ENCODE results near the gene INPP5A.

Gene INPP5A

DNA sequence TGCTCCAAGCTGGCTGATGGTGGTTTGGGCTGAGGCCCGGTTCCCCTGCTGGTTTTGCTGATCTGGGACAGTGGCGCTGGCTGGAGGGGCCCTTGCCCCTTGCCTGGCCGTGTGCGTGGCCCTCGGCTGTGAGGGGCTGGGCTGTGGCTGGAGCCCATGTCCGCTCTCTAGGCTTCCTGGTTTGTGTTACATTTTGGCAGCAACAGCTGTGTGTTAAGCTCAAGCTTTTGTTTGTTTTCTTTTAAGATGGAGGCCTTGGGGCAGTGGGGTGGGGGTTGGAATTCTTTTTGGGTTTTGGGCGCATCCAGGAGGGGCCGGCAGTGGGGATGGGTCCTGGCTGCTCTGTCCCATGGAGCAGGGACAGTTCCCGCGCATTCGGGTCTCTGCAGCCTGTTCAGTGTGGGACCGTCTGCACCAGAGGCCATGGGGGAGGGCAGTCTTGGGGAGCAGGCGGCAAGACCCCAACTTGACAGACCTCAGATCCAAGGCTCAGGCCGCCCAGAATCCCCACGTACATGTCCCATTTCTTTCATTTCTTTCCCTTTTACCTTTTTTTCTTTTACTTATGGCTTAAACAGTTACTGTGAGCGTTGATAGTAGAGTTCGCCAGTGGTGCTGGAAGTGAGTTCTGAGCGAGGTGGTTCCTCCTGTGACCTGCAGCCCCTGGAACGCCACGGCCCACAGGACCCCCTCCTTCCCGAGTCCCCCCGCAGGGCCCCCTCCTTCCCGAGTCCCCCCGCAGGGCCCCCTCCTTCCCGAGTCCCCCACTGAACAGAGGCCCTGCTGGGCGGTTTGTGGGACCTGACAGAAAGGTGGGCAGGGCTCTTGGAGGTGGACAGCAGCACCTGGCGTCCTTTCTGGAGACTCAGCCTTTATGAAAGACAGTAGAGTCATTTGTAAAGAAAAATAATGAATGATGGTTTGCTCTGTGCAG, 75.3 kb downstream of the INPP5A start:
- Histone ChIP-seq H3K4me3 (ENCODE audit: insufficient read length, low read depth) (no peak overlapping the region), H3K36me3 (ENCODE audit: insufficient read depth, insufficient read length, low read length) (peaks cover 12% of the 10 kb centered on the region), H3K9ac (ENCODE audit: insufficient read length, low read depth) (no peak overlapping the region), H3K4me1 (ENCODE audit: insufficient read depth, insufficient read length) (no peaks in the 10 kb centered on the region), H3K27me3 (ENCODE audit: insufficient read depth, insufficient read length) (peaks cover 2% of the 10 kb centered on the region), H3K9me3 (ENCODE audit: insufficient read depth, low read length) (peaks cover 8% of the 10 kb centered on the region; the same call in 1 of the 2 replicates)
- no peak for DNase-seq (ENCODE audit: low read depth, low spot score)
- TF ChIP-seq YY1 (IDR thresholded peaks at IDR 0.05; ENCODE audit: insufficient read depth, insufficient read length) (no peak), ZNF274 (IDR thresholded peaks at IDR 0.05; ENCODE audit: low read depth, low read length) (no peak), SUZ12 (IDR thresholded peaks at IDR 0.05; ENCODE audit: extremely low read depth, insufficient read depth, insufficient read length) (no peak)

DNA sequence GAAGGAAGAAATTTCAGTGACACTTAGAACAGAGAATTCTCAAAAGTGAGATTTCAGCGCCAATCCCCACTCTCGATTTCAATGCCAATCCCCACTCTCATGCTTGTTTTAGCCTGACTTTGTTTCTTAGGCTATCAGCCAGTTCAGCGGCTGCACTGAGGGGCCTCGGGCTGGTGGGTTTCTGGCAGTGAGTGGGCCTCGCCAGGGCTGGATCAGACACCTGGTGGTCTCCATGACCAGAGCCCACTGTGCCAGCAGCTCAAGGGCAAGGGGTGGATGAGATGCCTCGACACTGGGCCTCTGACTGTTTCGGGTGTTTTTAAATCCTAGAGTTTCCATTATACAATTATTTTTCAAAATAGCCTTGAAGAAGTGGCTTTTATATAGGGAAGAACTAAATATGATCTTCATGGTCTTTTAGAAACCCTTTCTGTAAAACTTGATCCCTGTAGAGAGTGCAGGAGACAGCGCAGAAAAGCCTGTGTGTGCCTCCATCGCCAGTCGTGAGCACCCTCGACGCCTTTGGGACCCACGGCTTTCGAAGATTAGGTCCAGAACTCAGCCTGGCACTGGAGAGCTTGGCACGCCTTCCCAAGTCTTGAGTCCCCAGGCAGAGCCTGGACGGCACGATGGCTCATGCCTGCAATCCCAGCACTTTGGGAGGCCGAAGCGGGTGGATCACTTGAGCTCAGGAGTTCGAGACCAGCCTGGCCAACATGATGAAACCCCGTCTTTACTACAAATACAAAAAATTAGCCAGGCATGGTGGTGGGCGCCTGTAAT, 76.2 kb downstream of the INPP5A start:
- TF ChIP-seq SUZ12 (IDR thresholded peaks at IDR 0.05; ENCODE audit: extremely low read depth, insufficient read depth, insufficient read length): no peak
- no peak for TF ChIP-seq ZNF274 (IDR thresholded peaks at IDR 0.05; ENCODE audit: low read depth, low read length)
- no peak for TF ChIP-seq YY1 (IDR thresholded peaks at IDR 0.05; ENCODE audit: insufficient read depth, insufficient read length)
- no peak for DNase-seq (ENCODE audit: low read depth, low spot score)
- peaks cover 12% of the 10 kb centered on the region for H3K36me3 ChIP-seq (ENCODE audit: insufficient read depth, insufficient read length, low read length)
- H3K9me3 ChIP-seq (ENCODE audit: insufficient read depth, low read length): peaks cover 18% of the 10 kb centered on the region
- H3K27me3 ChIP-seq (ENCODE audit: insufficient read depth, insufficient read length): peaks cover 2% of the 10 kb centered on the region
- no peak overlapping the region for H3K9ac ChIP-seq (ENCODE audit: insufficient read length, low read depth)
- H3K4me3 ChIP-seq (ENCODE audit: insufficient read length, low read depth): no peak overlapping the region
- H3K4me1 ChIP-seq (ENCODE audit: insufficient read depth, insufficient read length): no peaks in the 10 kb centered on the region

DNA sequence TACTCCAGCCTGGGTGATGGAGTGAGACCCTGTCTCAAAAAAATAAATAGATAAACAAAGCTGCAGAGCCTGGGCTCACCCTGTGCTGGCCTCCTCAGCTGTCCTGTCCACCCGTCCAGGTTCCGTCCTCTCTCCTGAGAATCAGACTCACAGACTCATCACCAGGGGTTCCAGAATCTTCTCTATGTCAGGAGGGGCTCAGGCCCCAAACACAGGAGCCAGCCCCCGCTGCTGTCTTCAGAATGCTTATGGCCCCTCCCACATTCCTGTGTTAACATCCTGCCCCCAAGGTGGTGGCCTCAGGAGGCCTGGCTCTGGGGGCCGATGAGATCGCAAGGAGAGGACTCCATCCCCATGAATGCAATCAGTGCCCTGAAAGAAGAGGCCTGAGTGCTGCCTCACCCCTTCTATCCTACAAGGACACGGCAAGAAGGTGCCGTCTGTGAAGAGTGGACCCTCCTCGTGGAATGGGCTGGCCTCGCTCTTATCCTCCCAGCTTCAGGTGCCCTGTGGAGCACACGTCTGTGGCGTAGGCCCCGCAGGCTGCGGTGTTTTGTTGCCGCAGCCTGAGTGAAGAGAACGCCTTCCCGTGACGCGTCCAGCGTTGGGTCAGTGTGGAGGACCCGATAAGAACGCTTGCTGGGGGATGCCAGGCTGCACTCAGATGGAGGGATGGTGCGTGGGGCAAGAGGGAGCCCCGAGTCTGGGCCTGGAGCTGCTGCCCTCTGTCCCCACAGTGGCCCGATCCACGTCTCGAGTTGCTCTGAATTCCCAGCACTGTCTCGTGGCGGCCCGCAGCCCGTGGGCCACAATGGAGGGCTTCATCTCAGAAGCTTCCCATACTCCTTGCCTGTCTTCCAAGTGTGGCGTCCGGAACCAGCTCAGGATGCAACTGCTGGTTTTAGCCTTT, 77.1 kb downstream of the INPP5A start:
- peaks cover 27% of the 10 kb centered on the region for H3K9me3 ChIP-seq (ENCODE audit: insufficient read depth, low read length)
- H3K4me3 ChIP-seq (ENCODE audit: insufficient read length, low read depth): no peak overlapping the region
- H3K9ac ChIP-seq (ENCODE audit: insufficient read length, low read depth): no peak overlapping the region
- peak; percentile 2 for DNase-seq (ENCODE audit: low read depth, low spot score)
- TF ChIP-seq YY1 (IDR thresholded peaks at IDR 0.05; ENCODE audit: insufficient read depth, insufficient read length) (no peak), ZNF274 (IDR thresholded peaks at IDR 0.05; ENCODE audit: low read depth, low read length) (no peak), SUZ12 (IDR thresholded peaks at IDR 0.05; ENCODE audit: extremely low read depth, insufficient read depth, insufficient read length) (no peak)
- H3K36me3 ChIP-seq (ENCODE audit: insufficient read depth, insufficient read length, low read length): peaks cover 12% of the 10 kb centered on the region
- H3K4me1 ChIP-seq (ENCODE audit: insufficient read depth, insufficient read length): no peaks in the 10 kb centered on the region
- peaks cover 2% of the 10 kb centered on the region for H3K27me3 ChIP-seq (ENCODE audit: insufficient read depth, insufficient read length)

- H3K4me3 ChIP-seq (ENCODE audit: insufficient read length, low read depth): no peak overlapping the region
- no peak for TF ChIP-seq ZNF274 (IDR thresholded peaks at IDR 0.05; ENCODE audit: low read depth, low read length)
- TF ChIP-seq YY1 (IDR thresholded peaks at IDR 0.05; ENCODE audit: insufficient read depth, insufficient read length): no peak
- no peak for TF ChIP-seq SUZ12 (IDR thresholded peaks at IDR 0.05; ENCODE audit: extremely low read depth, insufficient read depth, insufficient read length)
- H3K9me3 ChIP-seq (ENCODE audit: insufficient read depth, low read length): peaks cover 35% of the 10 kb centered on the region
- H3K4me1 ChIP-seq (ENCODE audit: insufficient read depth, insufficient read length): no peaks in the 10 kb centered on the region
- no peak for DNase-seq (ENCODE audit: low read depth, low spot score)
- H3K27me3 ChIP-seq (ENCODE audit: insufficient read depth, insufficient read length): peaks cover 2% of the 10 kb centered on the region
- no peak overlapping the region for H3K9ac ChIP-seq (ENCODE audit: insufficient read length, low read depth)
- H3K36me3 ChIP-seq (ENCODE audit: insufficient read depth, insufficient read length, low read length): peaks cover 12% of the 10 kb centered on the region
These were observed 78.0 kb downstream of the INPP5A start for GRCh38 chr10:132615341-132616169.

GRCh38 chr10:132616170-132616995, 78.8 kb downstream of the INPP5A start:
- H3K9me3 ChIP-seq (ENCODE audit: insufficient read depth, low read length): peaks cover 44% of the 10 kb centered on the region
- H3K36me3 ChIP-seq (ENCODE audit: insufficient read depth, insufficient read length, low read length): peaks cover 12% of the 10 kb centered on the region
- no peaks in the 10 kb centered on the region for H3K4me1 ChIP-seq (ENCODE audit: insufficient read depth, insufficient read length)
- TF ChIP-seq SUZ12 (IDR thresholded peaks at IDR 0.05; ENCODE audit: extremely low read depth, insufficient read depth, insufficient read length) (no peak), YY1 (IDR thresholded peaks at IDR 0.05; ENCODE audit: insufficient read depth, insufficient read length) (no peak), ZNF274 (IDR thresholded peaks at IDR 0.05; ENCODE audit: low read depth, low read length) (no peak)
- H3K9ac ChIP-seq (ENCODE audit: insufficient read length, low read depth): no peak overlapping the region
- H3K4me3 ChIP-seq (ENCODE audit: insufficient read length, low read depth): no peak overlapping the region
- DNase-seq (ENCODE audit: low read depth, low spot score): no peak
- H3K27me3 ChIP-seq (ENCODE audit: insufficient read depth, insufficient read length): peaks cover 2% of the 10 kb centered on the region
